Measurements from ENCODE around the gene ZNF764. TPM values are rescaled to one million over a fixed set of nuclear protein-coding genes. Genes with fewer than 3 reads are reported as not detected.
A peak's percentile ranks its signal among the peaks of the same experiment; 100 is the strongest.

Gene ZNF764
- total and polyA plus RNA-seq, 2 experiments from 2014 or later = 5.6 to 12.9 TPM

DNA sequence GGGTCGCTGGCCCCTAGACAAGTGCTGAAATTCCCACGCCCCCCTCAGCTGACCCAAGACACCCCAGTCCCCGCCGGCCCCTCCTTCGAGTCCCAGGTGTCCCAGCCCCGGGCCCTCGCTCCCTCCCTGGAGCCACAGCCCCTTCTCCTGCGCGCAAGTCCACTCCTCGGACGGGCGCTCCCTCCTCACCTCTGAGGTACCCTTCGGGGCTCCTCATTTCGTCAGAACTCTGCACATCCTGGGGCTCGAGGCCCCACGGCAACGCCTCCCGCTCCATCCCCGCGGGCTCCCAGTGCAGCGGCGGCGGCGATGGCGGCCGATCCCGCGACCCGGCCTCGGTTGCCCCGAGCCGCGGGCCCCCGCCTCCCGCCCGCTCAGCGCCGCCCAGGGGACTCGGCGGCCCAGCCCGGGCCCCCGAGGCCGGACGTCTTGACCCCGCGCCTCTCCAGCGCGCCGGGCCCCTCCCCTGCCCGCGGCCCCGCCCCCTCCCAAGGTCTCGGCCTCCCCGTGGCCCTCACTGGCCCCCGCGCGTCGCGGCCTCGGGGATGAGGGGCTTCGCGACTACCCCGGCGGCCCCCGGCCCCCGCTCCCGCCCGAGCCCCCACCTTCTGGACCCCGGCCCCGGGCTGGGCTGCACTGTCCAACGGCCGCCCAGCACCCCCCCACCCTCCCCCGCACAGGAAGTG, 31.9 kb downstream of the ZNF764 start, which contains the start of gene ZNF768:
Gene ZNF768 (minus strand): TSS at position 430 of the 686 bp plus-strand sequence. CDS start 153 bp downstream, at position 277.
- peak within 1 kb of the TSS; percentile 84 for H2AFZ ChIP-seq

DNA sequence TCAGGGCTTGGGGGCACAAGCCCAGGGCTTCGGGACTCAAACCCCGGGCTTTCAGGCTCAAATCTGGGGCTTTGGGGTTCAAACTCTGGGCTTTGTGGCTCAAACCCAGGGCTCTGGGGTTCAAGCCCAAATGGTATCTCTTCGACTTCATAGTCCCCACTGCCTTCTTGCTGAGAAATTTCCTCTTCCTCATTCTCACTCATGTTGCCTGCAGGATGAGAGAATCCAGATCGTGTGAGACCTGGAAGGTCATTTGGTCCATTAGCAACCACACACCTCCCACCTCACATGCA, 32.4 kb downstream of the ZNF764 start:
- TF ChIP-seq STAT1 (IDR thresholded peaks at IDR 0.05; ENCODE audit: unreplicated experiment) (no peak), POLR2AphosphoS5 (IDR thresholded peaks at IDR 0.05; ENCODE audit: low read depth) (no peak), ZNF331 (CRISPR knock-in tag; IDR thresholded peaks at IDR 0.05; ENCODE audit: low read depth) (no peak), EZH2 (IDR thresholded peaks at IDR 0.05; ENCODE audit: low read depth, unreplicated experiment) (no peak), CREB1 (CRISPR knock-in tag; IDR thresholded peaks at IDR 0.05; ENCODE audit: low read depth) (no peak), ZNF114 (CRISPR knock-in tag; IDR thresholded peaks at IDR 0.05) (no peak), JUNB (IDR thresholded peaks at IDR 0.05; ENCODE audit: unreplicated experiment) (no peak)
- peak overlapping the region; percentile 61 for H3K27ac Mint-ChIP-seq

More for the DNA sequence above, 31.9 kb downstream of the ZNF764 start, which contains the start of gene ZNF768:
- peak; percentile 47 for ATAC-seq
- Histone ChIP-seq H3K4me3 (peak within 1 kb of the TSS; percentile 89), H3K4me2 (peak within 1 kb of the TSS; percentile 91), H3K4me1 (ENCODE audit: insufficient read depth) (peaks cover 13% of the 10 kb centered on the region), H4K20me1 (replicated peaks; ENCODE audit: insufficient read depth) (no peaks in the 10 kb centered on the region), H3K9me2 (ENCODE audit: insufficient read depth) (no peaks in the 10 kb centered on the region), H3K27me3 (ENCODE audit: insufficient read depth) (no peaks in the 10 kb centered on the region), H3K36me3 (ENCODE audit: insufficient read depth) (no peaks in the 10 kb centered on the region), H3F3A (replicated peaks; ENCODE audit: low read depth) (peaks cover 15% of the 10 kb centered on the region), H3K27ac (ENCODE audit: low read depth) (peak within 1 kb of the TSS; percentile 83), H3K79me2 (replicated peaks; ENCODE audit: insufficient read depth) (peaks cover 7% of the 10 kb centered on the region; the same call in 1 of the 2 replicates)
- DNase-seq (ENCODE audit: low spot score) = peak; percentile 93
- Mint-ChIP-seq H3K4me3 (peak within 1 kb of the TSS; percentile 79), H3K27me3 (ENCODE audit: insufficient read depth, low read depth, poor library complexity) (peaks cover 18% of the 10 kb centered on the region), H3K9me3 (no peaks in the 10 kb centered on the region), H3K36me3 (ENCODE audit: low read depth) (peaks cover 11% of the 10 kb centered on the region), H3K27ac (peak within 1 kb of the TSS; percentile 93), H3K4me1 (peaks cover 16% of the 10 kb centered on the region)
- no peak for TF ChIP-seq ZNF331 (CRISPR knock-in tag; IDR thresholded peaks at IDR 0.05; ENCODE audit: low read depth)
- TF ChIP-seq, protein P1, sequence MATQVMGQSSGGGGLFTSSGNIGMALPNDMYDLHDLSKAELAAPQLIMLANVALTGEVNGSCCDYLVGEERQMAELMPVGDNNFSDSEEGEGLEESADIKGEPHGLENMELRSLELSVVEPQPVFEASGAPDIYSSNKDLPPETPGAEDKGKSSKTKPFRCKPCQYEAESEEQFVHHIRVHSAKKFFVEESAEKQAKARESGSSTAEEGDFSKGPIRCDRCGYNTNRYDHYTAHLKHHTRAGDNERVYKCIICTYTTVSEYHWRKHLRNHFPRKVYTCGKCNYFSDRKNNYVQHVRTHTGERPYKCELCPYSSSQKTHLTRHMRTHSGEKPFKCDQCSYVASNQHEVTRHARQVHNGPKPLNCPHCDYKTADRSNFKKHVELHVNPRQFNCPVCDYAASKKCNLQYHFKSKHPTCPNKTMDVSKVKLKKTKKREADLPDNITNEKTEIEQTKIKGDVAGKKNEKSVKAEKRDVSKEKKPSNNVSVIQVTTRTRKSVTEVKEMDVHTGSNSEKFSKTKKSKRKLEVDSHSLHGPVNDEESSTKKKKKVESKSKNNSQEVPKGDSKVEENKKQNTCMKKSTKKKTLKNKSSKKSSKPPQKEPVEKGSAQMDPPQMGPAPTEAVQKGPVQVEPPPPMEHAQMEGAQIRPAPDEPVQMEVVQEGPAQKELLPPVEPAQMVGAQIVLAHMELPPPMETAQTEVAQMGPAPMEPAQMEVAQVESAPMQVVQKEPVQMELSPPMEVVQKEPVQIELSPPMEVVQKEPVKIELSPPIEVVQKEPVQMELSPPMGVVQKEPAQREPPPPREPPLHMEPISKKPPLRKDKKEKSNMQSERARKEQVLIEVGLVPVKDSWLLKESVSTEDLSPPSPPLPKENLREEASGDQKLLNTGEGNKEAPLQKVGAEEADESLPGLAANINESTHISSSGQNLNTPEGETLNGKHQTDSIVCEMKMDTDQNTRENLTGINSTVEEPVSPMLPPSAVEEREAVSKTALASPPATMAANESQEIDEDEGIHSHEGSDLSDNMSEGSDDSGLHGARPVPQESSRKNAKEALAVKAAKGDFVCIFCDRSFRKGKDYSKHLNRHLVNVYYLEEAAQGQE (IDR thresholded peaks at IDR 0.05; ENCODE audit: unreplicated experiment) = peak; percentile 74

More for the DNA sequence above, 32.4 kb downstream of the ZNF764 start:
- peak overlapping the region; percentile 79 for H3K4me3 Mint-ChIP-seq
- Histone ChIP-seq H3K4me1 (ENCODE audit: insufficient read depth) (peaks cover 13% of the 10 kb centered on the region), H3K27me3 (ENCODE audit: insufficient read depth) (no peaks in the 10 kb centered on the region), H3K36me3 (ENCODE audit: insufficient read depth) (no peaks in the 10 kb centered on the region), H4K20me1 (replicated peaks; ENCODE audit: insufficient read depth) (no peaks in the 10 kb centered on the region), H3K4me2 (peak overlapping the region; percentile 91), H2AFZ (no peak overlapping the region; the same call in 1 of the 2 replicates), H3K4me3 (peak overlapping the region; percentile 89), H3F3A (replicated peaks; ENCODE audit: low read depth) (peaks cover 15% of the 10 kb centered on the region; the same call in 1 of the 2 replicates), H3K79me2 (replicated peaks; ENCODE audit: insufficient read depth) (peaks cover 7% of the 10 kb centered on the region; the same call in 1 of the 2 replicates), H3K9me2 (ENCODE audit: insufficient read depth) (no peaks in the 10 kb centered on the region), H3K27ac (ENCODE audit: low read depth) (no peak overlapping the region)
- ATAC-seq (no peak), DNase-seq (ENCODE audit: low spot score) (no peak)
- H3K9me3 Mint-ChIP-seq = no peaks in the 10 kb centered on the region
- peaks cover 7% of the 10 kb centered on the region for H3K36me3 Mint-ChIP-seq (ENCODE audit: low read depth)
- peaks cover 16% of the 10 kb centered on the region for H3K4me1 Mint-ChIP-seq
- H3K27me3 Mint-ChIP-seq (ENCODE audit: insufficient read depth, low read depth, poor library complexity) = peaks cover 16% of the 10 kb centered on the region

All from GM23338 (cell line).